ENCODE results near the gene MPL.

MPL gene

GRCh38 chr1:43314233-43314632 is 23.4 kb upstream of the MPL start:
- Mint-ChIP-seq H3K9me3 (no peaks in the 10 kb centered on the region), H3K4me3 (no peak overlapping the region), H3K4me1 (no peaks in the 10 kb centered on the region), H3K27ac (no peak overlapping the region), H3K36me3 (no peaks in the 10 kb centered on the region), H3K27me3 (no peaks in the 10 kb centered on the region)

DNA sequence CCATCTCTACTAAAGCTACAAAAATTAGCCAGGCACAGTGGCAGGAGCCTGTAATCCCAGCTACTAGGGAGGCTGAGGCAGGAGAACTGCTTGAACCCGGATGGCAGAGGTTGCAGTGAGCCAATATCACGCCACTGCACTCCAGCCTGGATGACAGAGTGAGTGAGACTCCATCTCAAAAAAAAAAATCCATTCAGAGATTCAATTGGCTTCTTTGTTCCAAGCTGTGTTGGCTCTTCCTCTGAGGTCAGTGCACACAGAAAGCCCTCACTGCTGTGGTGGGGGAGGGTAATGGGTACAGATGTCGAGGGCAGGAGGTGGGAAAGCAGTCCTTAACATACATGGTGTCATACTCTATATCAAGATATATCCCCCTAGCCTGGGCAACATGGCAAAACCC is 22.1 kb upstream of the MPL start:
- Mint-ChIP-seq H3K4me1 (no peaks in the 10 kb centered on the region), H3K27me3 (no peaks in the 10 kb centered on the region)

GRCh38 chr1:43315963-43316737 is 21.5 kb upstream of the MPL start:
- Mint-ChIP-seq H3K27ac (no peak overlapping the region), H3K27me3 (no peaks in the 10 kb centered on the region), H3K4me3 (no peak overlapping the region), H3K4me1 (no peaks in the 10 kb centered on the region), H3K9me3 (no peaks in the 10 kb centered on the region), H3K36me3 (no peaks in the 10 kb centered on the region)

More for the DNA sequence above, 22.1 kb upstream of the MPL start:
- Mint-ChIP-seq H3K9me3 (no peaks in the 10 kb centered on the region), H3K36me3 (no peaks in the 10 kb centered on the region), H3K4me3 (no peak overlapping the region), H3K27ac (no peak overlapping the region)

- Mint-ChIP-seq H3K4me1 (no peaks in the 10 kb centered on the region), H3K4me3 (no peak overlapping the region), H3K36me3 (no peaks in the 10 kb centered on the region), H3K27me3 (no peaks in the 10 kb centered on the region), H3K9me3 (no peaks in the 10 kb centered on the region), H3K27ac (peak overlapping the region; percentile 44)
These were observed 20.7 kb upstream of the MPL start for GRCh38 chr1:43316738-43317520.

- Mint-ChIP-seq H3K4me3 (no peak overlapping the region), H3K27me3 (no peaks in the 10 kb centered on the region), H3K27ac (no peak overlapping the region), H3K9me3 (no peaks in the 10 kb centered on the region), H3K4me1 (no peaks in the 10 kb centered on the region), H3K36me3 (no peaks in the 10 kb centered on the region)
These were observed 19.7 kb upstream of the MPL start for GRCh38 chr1:43317817-43318471.

GRCh38 chr1:43318831-43319230 is 18.8 kb upstream of the MPL start:
- H3K4me1 Mint-ChIP-seq, result no peaks in the 10 kb centered on the region

DNA sequence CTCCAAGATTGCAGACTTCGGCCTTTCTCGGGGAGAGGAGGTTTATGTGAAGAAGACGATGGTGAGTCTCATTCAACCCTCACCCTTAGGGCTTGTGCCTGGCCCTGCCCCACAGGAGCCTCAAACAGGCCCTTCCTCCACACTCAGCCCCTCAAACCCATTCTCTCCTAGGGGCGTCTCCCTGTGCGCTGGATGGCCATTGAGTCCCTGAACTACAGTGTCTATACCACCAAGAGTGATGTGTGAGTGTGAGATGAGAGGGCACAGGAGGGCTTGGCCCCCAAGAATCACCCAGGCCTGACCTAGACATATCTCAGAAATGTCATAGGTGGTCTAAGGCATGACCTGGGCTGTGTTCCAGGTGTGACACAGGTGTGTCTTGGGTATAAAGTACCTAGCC is 18.3 kb upstream of the MPL start:
- H3K4me1 Mint-ChIP-seq, result peaks cover 3% of the 10 kb centered on the region
- no peak overlapping the region for H3K4me3 Mint-ChIP-seq
- no peaks in the 10 kb centered on the region for H3K27me3 Mint-ChIP-seq
- H3K9me3 Mint-ChIP-seq, result no peaks in the 10 kb centered on the region
- no peak overlapping the region for H3K27ac Mint-ChIP-seq
- peaks cover 4% of the 10 kb centered on the region for H3K36me3 Mint-ChIP-seq

More at GRCh38 chr1:43318831-43319230, 18.8 kb upstream of the MPL start:
- Mint-ChIP-seq H3K27ac (no peak overlapping the region), H3K4me3 (no peak overlapping the region), H3K9me3 (no peaks in the 10 kb centered on the region), H3K36me3 (peaks cover 2% of the 10 kb centered on the region), H3K27me3 (no peaks in the 10 kb centered on the region)

GRCh38 chr1:43319766-43320165 is 17.9 kb upstream of the MPL start:
- Mint-ChIP-seq H3K4me3 (no peak overlapping the region), H3K27ac (no peak overlapping the region), H3K36me3 (peaks cover 8% of the 10 kb centered on the region), H3K27me3 (no peaks in the 10 kb centered on the region), H3K9me3 (no peaks in the 10 kb centered on the region), H3K4me1 (peaks cover 7% of the 10 kb centered on the region)

- Mint-ChIP-seq H3K36me3 (peaks cover 10% of the 10 kb centered on the region), H3K4me1 (peaks cover 9% of the 10 kb centered on the region), H3K27me3 (no peaks in the 10 kb centered on the region), H3K27ac (no peak overlapping the region), H3K4me3 (no peak overlapping the region), H3K9me3 (no peaks in the 10 kb centered on the region)
These were observed 16.2 kb upstream of the MPL start for GRCh38 chr1:43321331-43321891.

DNA sequence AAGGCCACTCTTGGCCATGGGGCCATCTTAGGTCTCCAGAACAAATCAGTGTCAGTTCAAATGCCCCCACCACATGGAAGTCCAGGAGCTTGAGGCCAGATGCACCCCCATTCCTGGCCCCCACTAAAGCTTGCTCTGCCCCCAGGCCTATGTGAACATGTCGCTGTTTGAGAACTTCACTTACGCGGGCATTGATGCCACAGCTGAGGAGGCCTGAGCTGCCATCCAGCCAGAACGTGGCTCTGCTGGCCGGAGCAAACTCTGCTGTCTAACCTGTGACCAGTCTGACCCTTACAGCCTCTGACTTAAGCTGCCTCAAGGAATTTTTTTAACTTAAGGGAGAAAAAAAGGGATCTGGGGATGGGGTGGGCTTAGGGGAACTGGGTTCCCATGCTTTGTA is 15.1 kb upstream of the MPL start:
- H3K36me3 Mint-ChIP-seq, result peaks cover 10% of the 10 kb centered on the region
- H3K27me3 Mint-ChIP-seq, result no peaks in the 10 kb centered on the region
- H3K4me1 Mint-ChIP-seq, result peaks cover 17% of the 10 kb centered on the region
- no peaks in the 10 kb centered on the region for H3K9me3 Mint-ChIP-seq
- no peak overlapping the region for H3K4me3 Mint-ChIP-seq
- H3K27ac Mint-ChIP-seq, result no peak overlapping the region

GRCh38 chr1:43324810-43325209 is 12.8 kb upstream of the MPL start:
- Mint-ChIP-seq H3K27ac (peak overlapping the region; percentile 84), H3K4me3 (no peak overlapping the region), H3K4me1 (peaks cover 24% of the 10 kb centered on the region), H3K36me3 (peaks cover 12% of the 10 kb centered on the region), H3K9me3 (no peaks in the 10 kb centered on the region), H3K27me3 (no peaks in the 10 kb centered on the region)

DNA sequence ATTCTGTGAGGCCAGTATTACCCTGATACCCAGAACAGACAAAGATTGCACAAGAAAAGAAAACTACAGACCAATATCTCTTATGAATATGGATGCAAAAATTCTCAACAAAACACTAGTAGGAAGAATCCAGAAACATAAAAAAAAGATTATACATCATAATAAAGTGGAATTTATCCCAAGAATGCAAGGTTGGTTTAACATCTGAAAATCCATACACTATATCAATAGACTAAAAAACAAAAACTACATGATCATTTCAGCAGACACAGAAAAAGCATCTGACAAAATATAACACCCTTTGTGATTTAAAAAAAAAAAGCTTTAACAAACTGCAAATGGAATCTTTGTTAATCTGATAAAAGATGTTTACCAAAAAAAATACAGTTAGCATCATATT is 12.2 kb upstream of the MPL start:
- Mint-ChIP-seq H3K27me3 (no peaks in the 10 kb centered on the region), H3K4me1 (peaks cover 29% of the 10 kb centered on the region), H3K36me3 (peaks cover 12% of the 10 kb centered on the region)

DNA sequence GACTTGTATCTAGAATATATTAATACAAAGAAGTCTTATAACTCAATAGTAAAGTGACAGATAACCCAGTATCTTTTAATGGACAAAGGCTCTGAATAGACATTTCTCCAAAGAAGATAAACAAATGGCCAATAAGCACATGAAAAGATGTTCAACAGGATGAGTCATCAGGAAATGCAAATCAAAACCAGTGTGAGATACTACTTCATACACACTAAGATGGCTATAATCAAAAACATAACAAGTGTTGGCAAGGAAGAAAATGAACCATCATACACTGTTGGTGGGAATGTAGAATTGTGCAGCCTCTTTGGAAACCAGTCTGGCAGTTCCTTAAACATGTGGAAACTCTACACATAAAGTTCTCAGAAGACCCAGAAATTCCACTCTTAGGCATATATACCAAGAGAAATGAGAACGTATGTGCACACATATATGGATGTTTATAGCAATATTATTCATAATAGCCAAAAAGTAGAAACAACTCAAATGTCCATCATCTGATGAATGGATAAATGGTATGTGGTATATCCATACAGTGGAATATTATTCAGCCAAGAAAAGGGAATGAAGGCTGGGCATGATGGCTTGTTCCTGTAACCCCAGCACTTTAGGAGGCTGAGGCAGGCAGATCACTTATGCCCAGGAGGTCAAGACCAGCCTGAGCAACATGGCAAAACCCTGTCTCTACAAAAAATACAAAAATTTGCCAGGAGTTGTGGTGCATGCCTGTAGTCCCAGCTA is 9.9 kb upstream of the MPL start:
- Mint-ChIP-seq H3K9me3 (no peaks in the 10 kb centered on the region), H3K36me3 (peaks cover 12% of the 10 kb centered on the region), H3K27me3 (no peaks in the 10 kb centered on the region), H3K4me1 (peaks cover 34% of the 10 kb centered on the region), H3K27ac (no peak overlapping the region), H3K4me3 (no peak overlapping the region)

More for the DNA sequence above, 12.2 kb upstream of the MPL start:
- Mint-ChIP-seq H3K4me3 (no peak overlapping the region), H3K27ac (no peak overlapping the region), H3K9me3 (no peaks in the 10 kb centered on the region)

GRCh38 chr1:43329995-43330751 is 7.4 kb upstream of the MPL start:
- peaks cover 25% of the 10 kb centered on the region for H3K4me1 Mint-ChIP-seq
- H3K4me3 Mint-ChIP-seq, result no peak overlapping the region
- H3K36me3 Mint-ChIP-seq, result peaks cover 2% of the 10 kb centered on the region
- H3K27me3 Mint-ChIP-seq, result no peaks in the 10 kb centered on the region
- no peak overlapping the region for H3K27ac Mint-ChIP-seq
- H3K9me3 Mint-ChIP-seq, result no peaks in the 10 kb centered on the region
